Activated T-cell treated with anti-CD3 and anti-CD28 coated beads, Interleukin-2, amount 50 U/mL, for 72 hours (primary cell): ENCODE measurements around the gene GPR12. TPM values are rescaled to one million over a fixed set of nuclear protein-coding genes. Genes with fewer than 3 reads are reported as not detected.

Experiments used
- ATAC-seq, 2 donors: fragments of 150-1000 bp; cut with Tn5 transposase; replicated peaks in 1 of 2; 2 replicates each; pipeline ENCODE4 v1.10.0; 2021; ENCODE audit warnings: moderate library complexity in 2 of 2, mild to moderate bottlenecking in 1 of 2
- DNase-seq, 2 donors: peaks; one replicate each; pipeline ENCODE4 v3.0.0; 2021 to 2022; ENCODE audit warnings: mixed read lengths in 1 of 2
- H3K27ac Mint-ChIP-seq: one replicate; pipeline ENCODE4 v1.8.0; 2022; ENCODE audit warnings: mild to moderate bottlenecking, moderate library complexity, mixed read lengths
- H3K27me3 Mint-ChIP-seq: one replicate; pipeline ENCODE4 v1.8.0; 2022; ENCODE audit warnings: low read depth, mixed read lengths
- H3K36me3 Mint-ChIP-seq, 2 donors: one replicate each; pipeline ENCODE4 v1.8.0; 2022; ENCODE audit warnings: mixed read lengths in 2 of 2, mild to moderate bottlenecking in 1 of 2; ENCODE audit not compliant: insufficient read depth in 2 of 2
- H3K4me1 Mint-ChIP-seq: one replicate; pipeline ENCODE4 v1.8.0; 2022; ENCODE audit warnings: low read depth, mixed read lengths
- H3K4me3 Mint-ChIP-seq, 2 donors: one replicate each; pipeline ENCODE4 v1.8.0; 2022; ENCODE audit warnings: mild to moderate bottlenecking in 2 of 2, mixed read lengths in 2 of 2, moderate library complexity in 2 of 2
- H3K9me3 Mint-ChIP-seq, 2 donors: one replicate each; pipeline ENCODE4 v1.8.0; 2022; ENCODE audit warnings: mixed read lengths in 2 of 2
- total RNA-seq, 2 donors: library from RNA; stranded (reverse); gene quantifications; one replicate each; pipeline ENCODE4 v1.2.3, GENCODE V29; 2022

GPR12 gene
- total RNA-seq, 2 donors from 2014 or later: not detected

DNA sequence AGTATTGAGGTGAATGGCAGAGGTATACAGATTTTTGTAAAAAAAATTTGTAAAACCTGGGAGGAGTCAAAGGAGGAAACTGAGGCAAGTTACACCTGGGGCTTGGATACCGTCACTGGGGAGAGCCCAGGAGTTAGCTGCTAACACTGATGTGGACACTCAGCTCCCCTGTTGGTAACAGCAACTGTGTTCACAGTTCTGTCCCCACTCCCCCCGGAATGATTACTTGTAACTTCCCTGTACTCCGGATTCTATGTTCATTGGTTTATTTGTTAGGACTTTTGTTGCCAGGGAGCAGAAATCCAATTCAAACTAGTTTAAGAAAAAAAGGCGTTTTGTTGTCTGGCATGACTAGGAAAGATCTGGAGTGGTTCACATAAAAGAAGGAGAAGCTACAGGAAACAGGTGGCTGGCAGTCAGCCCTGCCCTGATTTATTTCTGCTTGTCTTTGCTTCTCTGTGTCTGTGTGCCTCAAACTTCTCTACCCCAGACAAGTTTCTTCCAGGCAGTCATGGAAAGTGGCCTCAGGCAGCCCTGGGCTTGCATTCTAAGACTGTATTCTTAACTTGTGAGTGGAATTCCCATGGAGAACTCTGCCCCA is 2.3 kb upstream of the GPR12 start:
- no peak for ATAC-seq
- Mint-ChIP-seq H3K9me3 (no peaks in the 10 kb centered on the region), H3K27ac (no peak overlapping the region), H3K27me3 (peaks cover 67% of the 10 kb centered on the region), H3K4me3 (no peak overlapping the region), H3K36me3 (no peaks in the 10 kb centered on the region), H3K4me1 (no peaks in the 10 kb centered on the region)
- DNase-seq: no peak

DNA sequence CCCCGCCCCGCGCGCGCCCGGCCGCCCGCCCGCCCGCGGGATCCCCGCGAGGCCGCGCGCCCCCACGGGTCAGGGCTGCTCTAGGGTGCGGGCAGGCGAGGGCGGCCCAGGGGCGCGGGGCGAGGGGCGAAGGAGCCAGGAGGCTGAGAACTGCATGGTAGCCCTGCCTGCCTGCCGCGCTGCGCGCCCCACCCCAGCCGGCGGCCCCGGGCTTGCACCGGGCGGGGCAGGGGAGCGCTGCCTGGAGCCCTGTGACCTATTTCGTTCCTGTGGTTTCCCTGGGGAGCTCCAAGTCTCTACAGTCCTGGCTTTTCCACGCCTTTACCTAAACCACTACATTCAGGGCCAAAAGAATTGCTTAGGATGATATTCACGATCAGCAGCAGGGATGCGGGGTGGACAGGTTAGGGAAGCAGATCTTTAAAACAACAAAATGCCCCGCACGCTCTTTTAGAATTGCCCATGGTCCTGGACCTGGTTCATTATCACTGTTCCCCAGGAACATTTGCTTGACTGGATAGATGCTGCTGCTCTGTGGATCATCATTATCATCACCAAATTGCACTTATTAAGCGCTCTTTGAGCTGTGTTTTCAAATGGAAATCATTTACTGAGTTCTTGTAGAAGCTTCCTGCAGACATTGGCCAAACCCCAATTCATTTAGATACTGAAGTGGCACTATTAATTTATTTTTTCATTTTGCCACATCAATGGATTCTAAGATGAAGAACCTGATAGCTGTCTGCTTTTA is 421 bp upstream of the GPR12 start:
- Mint-ChIP-seq H3K4me3 (peak overlapping the region; percentile 47 to 60), H3K36me3 (no peaks in the 10 kb centered on the region), H3K9me3 (no peaks in the 10 kb centered on the region), H3K27me3 (peaks cover 69% of the 10 kb centered on the region), H3K27ac (no peak overlapping the region), H3K4me1 (no peaks in the 10 kb centered on the region)
- ATAC-seq: peak in 1 of 2 donors; percentile 37
- DNase-seq: no peak

- H3K9me3 Mint-ChIP-seq: no peaks in the 10 kb centered on the region
- peaks cover 58% of the 10 kb centered on the region for H3K27me3 Mint-ChIP-seq
- peak overlapping the region; percentile 73 to 77 for H3K4me3 Mint-ChIP-seq
Observed at GRCh38 chr13:26759249-26759906, 1.2 kb downstream of the GPR12 start.

GRCh38 chr13:26758496-26759157 is 2.0 kb downstream of the GPR12 start:
- no peak overlapping the region for H3K27ac Mint-ChIP-seq
- ATAC-seq: no peak
- H3K27me3 Mint-ChIP-seq: peaks cover 53% of the 10 kb centered on the region
- no peak for DNase-seq
- H3K36me3 Mint-ChIP-seq: no peaks in the 10 kb centered on the region
- peak overlapping the region; percentile 14 to 73 for H3K4me3 Mint-ChIP-seq
- no peaks in the 10 kb centered on the region for H3K4me1 Mint-ChIP-seq
- no peaks in the 10 kb centered on the region for H3K9me3 Mint-ChIP-seq

More at GRCh38 chr13:26759249-26759906, 1.2 kb downstream of the GPR12 start:
- no peaks in the 10 kb centered on the region for H3K36me3 Mint-ChIP-seq
- no peak overlapping the region for H3K27ac Mint-ChIP-seq
- ATAC-seq: no peak
- DNase-seq: no peak
- no peaks in the 10 kb centered on the region for H3K4me1 Mint-ChIP-seq

GRCh38 chr13:26756961-26757360 is 3.6 kb downstream of the GPR12 start:
- H3K4me3 Mint-ChIP-seq: no peak overlapping the region
- no peak overlapping the region for H3K27ac Mint-ChIP-seq
- ATAC-seq (no peak), DNase-seq (no peak)
- H3K36me3 Mint-ChIP-seq: no peaks in the 10 kb centered on the region
- no peaks in the 10 kb centered on the region for H3K9me3 Mint-ChIP-seq
- H3K27me3 Mint-ChIP-seq: peaks cover 36% of the 10 kb centered on the region
- no peaks in the 10 kb centered on the region for H3K4me1 Mint-ChIP-seq

DNA sequence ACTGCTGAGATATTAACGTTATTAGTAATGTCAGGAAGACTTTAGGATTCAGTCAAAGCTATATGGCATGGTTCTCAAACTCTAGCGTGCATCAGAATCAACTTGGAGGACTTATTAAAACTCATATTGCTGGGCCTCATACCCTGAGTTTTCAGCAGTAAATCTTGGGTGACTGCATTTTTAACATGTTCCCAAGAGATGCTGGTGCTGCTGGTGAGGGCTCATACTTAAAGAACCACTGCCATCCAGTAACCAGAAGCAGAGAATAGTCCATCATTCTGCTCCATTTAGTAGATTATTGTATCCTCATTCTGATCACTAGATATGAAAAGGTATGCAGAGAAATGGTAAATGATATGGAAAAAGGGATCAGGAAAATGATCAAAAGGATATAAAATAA is 7.9 kb downstream of the GPR12 start:
- Mint-ChIP-seq H3K27me3 (peaks cover under 1% of the 10 kb centered on the region), H3K36me3 (no peaks in the 10 kb centered on the region), H3K27ac (no peak overlapping the region), H3K4me1 (peaks cover 5% of the 10 kb centered on the region), H3K4me3 (no peak overlapping the region), H3K9me3 (no peaks in the 10 kb centered on the region)
- DNase-seq (no peak), ATAC-seq (no peak)

- DNase-seq (no peak), ATAC-seq (no peak)
- peaks cover 6% of the 10 kb centered on the region for H3K27me3 Mint-ChIP-seq
Observed at GRCh38 chr13:26749905-26750304, 10.7 kb downstream of the GPR12 start.

DNA sequence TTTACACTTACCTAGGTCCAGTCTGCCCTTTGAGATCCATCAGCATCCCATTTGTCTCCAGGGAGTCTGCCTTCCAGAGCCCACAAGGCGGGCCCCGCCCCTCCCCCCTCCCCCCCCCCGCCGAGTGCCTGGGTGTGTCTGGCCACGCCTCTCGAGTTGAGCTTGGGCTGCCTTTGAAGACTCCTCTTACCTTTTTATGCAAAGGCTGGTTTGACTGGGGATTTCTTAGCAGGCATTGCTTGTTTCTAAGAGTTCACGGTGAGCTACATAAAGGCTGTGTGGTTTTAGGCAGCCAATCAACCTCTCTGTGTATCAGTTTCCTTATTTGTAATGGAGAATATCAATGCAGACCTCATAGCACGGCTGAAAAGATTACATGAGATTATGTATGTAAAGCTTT is 11.3 kb downstream of the GPR12 start:
- Mint-ChIP-seq H3K4me1 (peaks cover 5% of the 10 kb centered on the region), H3K9me3 (no peaks in the 10 kb centered on the region), H3K4me3 (no peak overlapping the region), H3K36me3 (no peaks in the 10 kb centered on the region), H3K27ac (no peak overlapping the region), H3K27me3 (peaks cover 6% of the 10 kb centered on the region)
- ATAC-seq (peak in 1 of 2 donors; percentile 25), DNase-seq (no peak)

More at GRCh38 chr13:26749905-26750304, 10.7 kb downstream of the GPR12 start:
- H3K4me3 Mint-ChIP-seq: no peak overlapping the region
- no peaks in the 10 kb centered on the region for H3K9me3 Mint-ChIP-seq
- H3K4me1 Mint-ChIP-seq: peaks cover 5% of the 10 kb centered on the region
- H3K27ac Mint-ChIP-seq: no peak overlapping the region
- H3K36me3 Mint-ChIP-seq: no peaks in the 10 kb centered on the region

DNA sequence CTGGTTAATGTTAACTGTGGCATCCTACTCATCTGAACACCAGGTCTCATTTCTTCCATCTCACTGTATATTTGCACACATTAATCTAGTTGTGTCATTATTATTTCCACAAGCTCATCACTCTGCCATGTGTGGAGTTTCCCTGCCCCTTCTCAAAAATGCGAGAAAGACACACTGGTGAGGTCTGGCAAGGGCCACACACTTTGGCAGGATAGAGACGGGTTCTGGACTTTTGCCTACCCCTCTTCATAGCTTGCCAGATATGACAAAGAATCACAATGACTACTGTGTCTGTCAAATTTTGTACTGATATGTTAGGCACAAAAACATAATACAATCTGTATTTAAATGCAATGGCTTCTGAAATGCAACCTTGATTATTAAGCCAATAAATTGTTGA is 12.9 kb downstream of the GPR12 start:
- H3K36me3 Mint-ChIP-seq: no peaks in the 10 kb centered on the region
- DNase-seq: no peak
- H3K4me3 Mint-ChIP-seq: no peak overlapping the region
- H3K9me3 Mint-ChIP-seq: no peaks in the 10 kb centered on the region
- ATAC-seq: no peak
- H3K27me3 Mint-ChIP-seq: peaks cover 6% of the 10 kb centered on the region
- H3K27ac Mint-ChIP-seq: no peak overlapping the region
- H3K4me1 Mint-ChIP-seq: peaks cover 5% of the 10 kb centered on the region

- DNase-seq (no peak), ATAC-seq (no peak)
- Mint-ChIP-seq H3K27ac (no peak overlapping the region), H3K36me3 (peaks cover 4% of the 10 kb centered on the region in 2 donors), H3K27me3 (peaks cover 6% of the 10 kb centered on the region), H3K4me1 (no peaks in the 10 kb centered on the region), H3K9me3 (peaks cover 0 to 4% of the 10 kb centered on the region in 2 donors), H3K4me3 (no peak overlapping the region)
Observed at GRCh38 chr13:26743971-26744370, 16.6 kb downstream of the GPR12 start.

- Mint-ChIP-seq H3K27me3 (peaks cover 6% of the 10 kb centered on the region), H3K4me3 (no peak overlapping the region), H3K4me1 (no peaks in the 10 kb centered on the region), H3K27ac (no peak overlapping the region), H3K9me3 (peaks cover 1 to 5% of the 10 kb centered on the region in 2 donors), H3K36me3 (peaks cover 5 to 6% of the 10 kb centered on the region in 2 donors)
- ATAC-seq (no peak), DNase-seq (no peak)
Observed at GRCh38 chr13:26742691-26743358, 17.8 kb downstream of the GPR12 start.

DNA sequence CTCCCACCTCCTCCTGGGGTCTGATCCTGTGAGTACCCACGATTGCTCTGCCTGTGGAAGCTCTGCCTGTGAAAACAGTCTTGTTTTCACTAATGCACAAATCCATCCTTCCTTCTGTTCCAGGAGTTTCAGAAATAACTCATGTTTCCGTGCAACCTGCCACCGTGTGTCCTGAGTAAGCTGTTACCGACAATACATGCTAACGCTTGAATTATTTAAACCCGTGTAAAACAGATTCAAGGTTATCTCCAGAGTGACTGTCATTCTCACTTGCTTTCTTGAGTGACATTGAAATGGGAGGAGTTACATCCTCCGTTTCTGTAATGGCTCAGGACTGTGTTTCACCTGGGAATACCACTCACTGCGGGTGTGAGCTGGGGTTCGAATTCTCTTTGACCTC is 24.9 kb downstream of the GPR12 start:
- H3K36me3 Mint-ChIP-seq: peaks cover 7 to 9% of the 10 kb centered on the region in 2 donors
- H3K27ac Mint-ChIP-seq: no peak overlapping the region
- H3K4me3 Mint-ChIP-seq: no peak overlapping the region
- H3K4me1 Mint-ChIP-seq: no peaks in the 10 kb centered on the region
- H3K9me3 Mint-ChIP-seq: peaks cover 3 to 11% of the 10 kb centered on the region in 2 donors
- DNase-seq (no peak), ATAC-seq (no peak)
- H3K27me3 Mint-ChIP-seq: no peaks in the 10 kb centered on the region
